Erythroblast (primary cell): Measurements from ENCODE around the gene RYR2.

Experiments used
- DNase-seq, 2 experiments: peaks; one replicate each; lab custom pipeline; 2025; lab: John Stamatoyannopoulos, UW
- GATA1 ChIP-seq: IDR thresholded peaks from 2 replicates; pipeline ENCODE4 v1.6.1; 2011; ENCODE audit warnings: low read depth, mild to moderate bottlenecking, control low read depth, low read length, moderate library complexity
- POLR2A ChIP-seq: IDR thresholded peaks from 2 replicates; pipeline ENCODE4 v1.6.1; 2011; ENCODE audit warnings: mild to moderate bottlenecking, low read length

Gene RYR2

GRCh38 chr1:237709355-237709754, 667.4 kb downstream of the RYR2 start:
- TF ChIP-seq POLR2A = no peak
- DNase-seq = no peak

GRCh38 chr1:237711281-237711680, 669.3 kb downstream of the RYR2 start:
- DNase-seq = no peak
- TF ChIP-seq POLR2A = no peak
- no peak for TF ChIP-seq GATA1

- no peak for DNase-seq
- TF ChIP-seq GATA1 = no peak
- no peak for TF ChIP-seq POLR2A
These were observed 670.1 kb downstream of the RYR2 start for GRCh38 chr1:237712082-237712481.

GRCh38 chr1:237712586-237713157, 670.7 kb downstream of the RYR2 start:
- no peak for DNase-seq
- no peak for TF ChIP-seq GATA1
- no peak for TF ChIP-seq POLR2A

- DNase-seq = no peak
- TF ChIP-seq GATA1 (no peak), POLR2A (no peak)
These were observed 671.9 kb downstream of the RYR2 start for GRCh38 chr1:237713916-237714315.

DNA sequence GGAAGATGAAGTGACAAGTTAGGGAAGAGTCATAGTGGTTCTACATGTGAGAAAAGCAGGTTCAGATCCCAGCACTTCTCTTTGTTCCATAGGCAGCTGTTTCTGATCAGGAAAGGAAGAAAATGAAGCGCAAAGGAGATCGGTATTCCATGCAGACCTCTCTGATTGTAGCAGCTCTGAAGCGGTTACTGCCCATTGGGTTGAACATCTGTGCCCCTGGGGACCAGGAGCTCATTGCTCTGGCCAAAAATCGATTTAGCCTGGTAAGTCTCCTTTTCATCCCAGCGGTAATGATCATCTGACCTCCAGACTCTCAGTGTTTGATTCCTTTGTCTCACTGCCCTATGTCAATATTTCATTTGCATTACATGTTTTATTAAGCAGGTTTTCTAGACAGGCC, 675.1 kb downstream of the RYR2 start:
- no peak for TF ChIP-seq GATA1
- TF ChIP-seq POLR2A = no peak

DNA sequence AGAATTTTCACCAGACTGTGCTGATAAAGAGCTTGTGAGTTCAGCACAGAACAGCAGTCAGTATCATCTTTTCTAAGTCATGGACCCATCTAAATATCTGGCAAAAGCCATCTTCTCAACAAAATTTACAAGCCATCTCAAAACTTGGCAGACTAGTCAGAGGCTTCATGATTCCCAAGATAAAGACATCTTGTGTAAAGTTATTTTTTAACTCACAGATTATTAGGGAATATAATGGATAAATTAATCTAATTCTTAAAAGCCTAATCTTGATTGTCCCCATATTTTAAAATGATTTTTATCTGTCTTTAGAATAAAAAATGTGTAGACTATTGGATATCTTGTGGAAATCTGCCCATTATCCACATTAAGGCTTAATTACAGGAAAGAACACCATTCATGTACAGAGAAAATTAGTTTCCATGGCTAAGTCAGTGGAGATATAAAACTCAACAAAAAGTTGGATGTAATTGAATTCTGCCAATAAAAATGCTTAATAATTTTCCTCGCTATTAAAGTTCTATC, 688.9 kb downstream of the RYR2 start:
- TF ChIP-seq POLR2A (no peak), GATA1 (no peak)
- DNase-seq = no peak

More for the DNA sequence above, 675.1 kb downstream of the RYR2 start:
- DNase-seq = no peak

DNA sequence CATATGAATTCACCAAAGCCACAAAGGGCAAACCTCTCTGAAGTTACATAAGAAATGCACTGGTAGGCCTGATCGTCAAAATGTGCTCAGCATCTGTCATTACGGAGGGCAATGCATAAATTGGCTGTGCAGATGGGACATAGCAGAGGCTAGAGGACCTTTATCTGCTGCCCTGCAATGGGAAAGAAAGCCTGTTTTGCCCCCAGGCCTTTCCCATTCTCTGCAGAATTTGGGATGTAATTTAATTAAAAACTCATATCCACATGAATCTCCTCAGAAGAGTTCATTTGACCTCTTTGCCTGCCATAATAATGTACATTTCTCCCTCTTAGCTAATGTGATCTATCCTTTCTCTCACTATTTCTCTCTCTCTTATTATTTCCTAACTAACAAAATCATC, 690.7 kb downstream of the RYR2 start:
- no peak for TF ChIP-seq GATA1
- TF ChIP-seq POLR2A = no peak
- DNase-seq = no peak

- peak; percentile 1 to 7 for DNase-seq
- TF ChIP-seq GATA1 (no peak), POLR2A (no peak)
These were observed 694.5 kb downstream of the RYR2 start for GRCh38 chr1:237736372-237737029.

- DNase-seq = no peak
- TF ChIP-seq GATA1 (no peak), POLR2A (no peak)
These were observed 695.5 kb downstream of the RYR2 start for GRCh38 chr1:237737448-237737847.

DNA sequence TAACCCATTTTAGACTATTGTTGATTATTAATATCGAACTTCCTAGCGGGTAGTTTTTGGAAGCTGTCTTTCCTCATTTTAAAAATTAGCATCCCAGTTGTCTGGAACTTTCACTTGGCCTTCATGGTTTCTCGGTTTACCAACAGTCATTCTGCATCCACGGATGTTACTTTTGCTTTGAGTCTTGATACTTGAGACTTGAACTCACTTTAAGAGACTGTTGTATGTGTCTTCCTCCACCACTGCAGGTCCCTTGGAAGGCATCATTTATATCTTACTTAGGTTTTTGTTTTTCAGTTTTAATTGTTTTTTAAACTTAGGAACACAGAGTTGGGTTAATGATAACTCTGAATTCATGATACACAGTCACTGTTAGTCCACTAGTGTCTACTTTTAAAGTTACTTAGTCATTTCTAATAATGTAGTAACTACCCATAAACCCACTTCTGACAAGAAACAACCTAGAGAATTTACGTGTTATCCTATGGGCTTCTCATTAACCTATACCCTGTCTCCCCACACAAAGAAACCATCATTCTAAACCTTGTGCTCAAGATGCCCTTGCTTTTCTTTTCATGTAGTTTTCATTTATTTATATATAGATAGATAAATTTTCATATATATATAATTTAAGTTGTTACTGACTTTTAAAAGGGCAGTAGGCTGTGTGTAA, 696.1 kb downstream of the RYR2 start:
- TF ChIP-seq POLR2A (no peak), GATA1 (no peak)
- no peak for DNase-seq

DNA sequence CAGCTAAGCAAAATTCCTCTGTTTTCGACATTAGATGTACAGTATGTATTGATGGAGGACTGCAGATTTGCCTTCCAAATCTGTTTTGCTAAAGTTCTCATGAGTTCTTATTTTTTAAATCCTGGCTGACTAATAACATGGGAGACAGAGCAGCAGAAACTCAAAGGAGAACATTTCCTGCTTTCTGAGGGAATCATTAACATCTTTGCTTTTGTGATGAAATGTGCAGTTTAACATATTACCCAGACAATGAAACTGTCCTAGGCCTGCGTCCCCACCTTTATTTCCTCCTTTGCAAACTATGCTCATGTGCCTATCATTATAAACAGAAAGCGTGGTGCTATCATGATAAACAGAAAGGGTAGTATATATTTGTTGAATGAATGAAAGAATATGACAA, 698.9 kb downstream of the RYR2 start:
- no peak for DNase-seq
- TF ChIP-seq GATA1 (no peak), POLR2A (no peak)

- TF ChIP-seq POLR2A = no peak
- TF ChIP-seq GATA1 = no peak
- DNase-seq = no peak
These were observed 703.6 kb downstream of the RYR2 start for GRCh38 chr1:237745545-237745944.
